Activated CD4-positive, alpha-beta T cell treated with anti-CD3 and anti-CD28 coated beads, Interleukin-2, amount 10 ng/mL, durations not matched to agents 7 days and 5 days (primary cell): ENCODE measurements around the gene MGA. TPM values are rescaled to one million over a fixed set of nuclear protein-coding genes. Genes with fewer than 3 reads are reported as not detected.
A peak's percentile ranks its signal among the peaks of the same experiment; 100 is the strongest.

Experiments used
- CTCF ChIA-PET: fragments of 350-600 bp; sonication (Branson Sonifier 250); formaldehyde crosslinking; loops from one replicate; lab custom pipeline; 2021; ENCODE audit warnings: antibody characterized with exemption; lab: Charles Lee
- POLR2A ChIA-PET: fragments of 350-600 bp; sonication (Branson Sonifier 250); formaldehyde crosslinking; loops from one replicate; lab custom pipeline; 2021; ENCODE audit warnings: antibody characterized with exemption; lab: Charles Lee
- DNase-seq: peaks from one replicate; pipeline ENCODE4 v3.0.0-alpha.2; 2020
- H3K27ac Mint-ChIP-seq: one replicate; pipeline ENCODE4 v1.8.0; 2021; ENCODE audit warnings: mild to moderate bottlenecking, moderate library complexity, mixed read lengths
- H3K27me3 Mint-ChIP-seq: one replicate; pipeline ENCODE4 v1.8.0; 2021; ENCODE audit warnings: mixed read lengths
- H3K36me3 Mint-ChIP-seq: one replicate; pipeline ENCODE4 v1.8.0; 2021; ENCODE audit warnings: low read depth, mixed read lengths
- H3K4me1 Mint-ChIP-seq: one replicate; pipeline ENCODE4 v1.8.0; 2021; ENCODE audit warnings: mixed read lengths
- H3K4me3 Mint-ChIP-seq: one replicate; pipeline ENCODE4 v1.8.0; 2021; ENCODE audit warnings: mild to moderate bottlenecking, moderate library complexity, mixed read lengths
- H3K9me3 Mint-ChIP-seq: one replicate; pipeline ENCODE4 v1.8.0; 2021; ENCODE audit warnings: mixed read lengths
- microRNA-seq: library from miRNA; unstranded; fragments of <30 nt; microRNA quantifications from one replicate; pipeline ENCODE4 v1.2.0, GENCODE V29; 2021; ENCODE audit warnings: borderline microRNAs expressed, borderline replicate concordance
- total RNA-seq, 2 experiments: library from RNA; stranded (reverse); gene quantifications; one replicate each; pipeline ENCODE4 v1.2.3, GENCODE V29; 2021

The MGA gene
- total RNA-seq, 2 experiments from 2014 or later, result 33.0 to 35.2 TPM

DNA sequence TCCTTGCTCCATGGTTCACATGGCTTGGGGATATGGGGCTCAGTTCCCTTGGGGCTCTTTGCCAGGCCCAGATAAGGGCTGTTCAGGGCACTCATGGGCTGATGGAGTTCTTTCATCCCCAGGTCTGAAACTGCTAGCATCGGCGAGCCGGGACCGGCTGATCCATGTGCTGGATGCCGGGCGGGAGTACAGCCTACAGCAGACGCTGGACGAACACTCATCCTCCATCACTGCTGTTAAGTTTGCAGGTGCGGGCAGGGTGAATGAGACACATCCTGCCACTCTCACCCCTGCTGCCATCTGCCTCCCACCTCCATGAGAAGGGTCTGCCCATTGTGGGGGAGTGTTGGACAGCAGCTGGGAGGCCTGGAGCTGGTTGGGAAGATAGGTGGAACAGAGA, 156.6 kb downstream of the MGA start:
- CTCF ChIA-PET, result interaction anchor here (1.4 to 2.1 kb wide), 2 partner anchors 42 to 88 kb away, joined by 3 to 6 read pairs; partner anchors contain the start of gene MAPKBP1
- H3K9me3 Mint-ChIP-seq, result no peaks in the 10 kb centered on the region
- peaks cover 5% of the 10 kb centered on the region for H3K4me1 Mint-ChIP-seq
- no peaks in the 10 kb centered on the region for H3K27me3 Mint-ChIP-seq
- DNase-seq, result no peak
- no peak overlapping the region for H3K4me3 Mint-ChIP-seq
- POLR2A ChIA-PET, result no interaction called here
- peaks cover 11% of the 10 kb centered on the region for H3K36me3 Mint-ChIP-seq
- H3K27ac Mint-ChIP-seq, result no peak overlapping the region

DNA sequence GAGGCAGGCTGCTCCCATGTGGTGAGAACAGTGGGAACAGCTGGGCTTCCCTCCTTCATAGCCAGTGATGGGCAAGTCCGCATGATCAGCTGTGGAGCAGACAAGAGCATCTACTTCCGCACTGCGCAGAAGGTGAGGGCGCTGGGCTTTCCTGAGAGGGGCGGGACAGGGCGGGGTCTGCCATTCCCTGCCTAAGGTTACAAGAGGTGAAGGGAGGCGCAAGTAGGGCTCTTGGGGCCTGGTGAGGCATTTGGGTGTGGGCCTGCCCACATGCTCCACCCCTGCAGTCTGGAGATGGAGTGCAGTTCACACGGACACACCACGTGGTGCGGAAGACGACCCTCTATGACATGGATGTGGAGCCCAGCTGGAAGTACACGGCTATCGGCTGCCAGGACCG, 157.1 kb downstream of the MGA start:
- DNase-seq, result no peak
- ChIA-PET POLR2A (no interaction called here), CTCF (interaction anchor here (1.4 to 2.1 kb wide), 2 partner anchors 43 to 87 kb away, joined by 3 to 6 read pairs; partner anchors contain the start of gene MAPKBP1)
- Mint-ChIP-seq H3K27ac (no peak overlapping the region), H3K9me3 (no peaks in the 10 kb centered on the region), H3K36me3 (peaks cover 11% of the 10 kb centered on the region), H3K4me3 (no peak overlapping the region), H3K4me1 (peaks cover under 1% of the 10 kb centered on the region), H3K27me3 (no peaks in the 10 kb centered on the region)

DNA sequence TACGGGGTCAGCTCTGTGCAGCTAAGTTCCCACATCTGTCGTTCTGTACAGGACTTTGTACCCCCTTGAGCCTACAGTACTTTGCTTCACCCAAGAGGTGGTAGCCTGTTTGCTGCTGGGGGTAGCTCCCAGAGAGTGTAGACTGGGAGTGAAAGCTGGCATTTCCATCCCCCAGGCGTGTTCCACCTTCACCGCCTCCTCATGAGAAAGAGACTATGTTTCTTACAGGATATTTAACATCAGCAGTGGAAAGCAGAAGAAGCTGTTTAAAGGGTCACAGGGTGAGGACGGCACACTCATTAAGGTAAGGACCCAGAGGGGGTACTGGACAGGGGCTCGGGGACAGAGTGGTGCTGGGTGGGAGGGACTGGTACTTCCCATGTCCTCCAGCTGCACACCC, 157.6 kb downstream of the MGA start:
- POLR2A ChIA-PET, result no interaction called here
- DNase-seq, result no peak
- H3K9me3 Mint-ChIP-seq, result no peaks in the 10 kb centered on the region
- no peaks in the 10 kb centered on the region for H3K4me1 Mint-ChIP-seq
- CTCF ChIA-PET, result interaction anchor here (1.4 to 2.1 kb wide), 2 partner anchors 43 to 87 kb away, joined by 3 to 6 read pairs; partner anchors contain the start of gene MAPKBP1
- H3K4me3 Mint-ChIP-seq, result no peak overlapping the region
- no peak overlapping the region for H3K27ac Mint-ChIP-seq
- peaks cover 14% of the 10 kb centered on the region for H3K36me3 Mint-ChIP-seq
- no peaks in the 10 kb centered on the region for H3K27me3 Mint-ChIP-seq

DNA sequence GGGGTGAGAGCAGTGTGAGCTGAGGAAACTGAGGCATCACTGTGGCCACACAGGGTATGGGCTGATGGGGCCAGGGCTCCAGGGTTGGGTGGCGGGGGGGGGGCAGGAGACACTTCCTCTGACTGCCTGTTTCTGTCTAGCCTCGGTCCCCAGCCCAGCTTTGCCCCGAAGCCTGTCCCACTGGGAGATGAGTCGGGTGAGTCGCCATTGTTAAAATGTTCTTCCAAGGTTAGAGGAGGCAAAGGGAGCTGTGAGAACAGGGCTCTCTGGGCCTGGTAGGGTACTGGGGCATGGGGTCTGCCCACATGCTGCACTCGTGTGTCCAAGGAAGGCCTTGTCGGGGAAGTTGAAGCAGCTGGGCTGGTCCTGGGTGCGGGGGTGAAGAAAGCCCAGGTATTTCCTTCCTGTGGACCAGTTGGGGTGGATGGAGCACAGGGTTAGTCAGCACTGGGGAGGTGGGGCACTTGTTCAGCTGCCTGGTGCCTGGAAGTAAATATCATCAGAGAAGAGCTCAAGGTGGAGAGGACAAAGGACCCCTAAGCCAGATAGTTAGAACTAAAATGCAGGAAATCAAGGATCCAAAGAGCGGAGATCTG, 159.3 kb downstream of the MGA start:
- Mint-ChIP-seq H3K27ac (peak overlapping the region; percentile 3), H3K27me3 (no peaks in the 10 kb centered on the region), H3K4me3 (no peak overlapping the region), H3K4me1 (no peaks in the 10 kb centered on the region), H3K36me3 (peaks cover 17% of the 10 kb centered on the region), H3K9me3 (no peaks in the 10 kb centered on the region)
- POLR2A ChIA-PET, result no interaction called here
- no peak for DNase-seq
- CTCF ChIA-PET, result interaction anchor here (1.4 kb wide), 1 partner anchor 8 kb away, joined by 7 read pairs; no protein-coding TSS in a partner anchor

DNA sequence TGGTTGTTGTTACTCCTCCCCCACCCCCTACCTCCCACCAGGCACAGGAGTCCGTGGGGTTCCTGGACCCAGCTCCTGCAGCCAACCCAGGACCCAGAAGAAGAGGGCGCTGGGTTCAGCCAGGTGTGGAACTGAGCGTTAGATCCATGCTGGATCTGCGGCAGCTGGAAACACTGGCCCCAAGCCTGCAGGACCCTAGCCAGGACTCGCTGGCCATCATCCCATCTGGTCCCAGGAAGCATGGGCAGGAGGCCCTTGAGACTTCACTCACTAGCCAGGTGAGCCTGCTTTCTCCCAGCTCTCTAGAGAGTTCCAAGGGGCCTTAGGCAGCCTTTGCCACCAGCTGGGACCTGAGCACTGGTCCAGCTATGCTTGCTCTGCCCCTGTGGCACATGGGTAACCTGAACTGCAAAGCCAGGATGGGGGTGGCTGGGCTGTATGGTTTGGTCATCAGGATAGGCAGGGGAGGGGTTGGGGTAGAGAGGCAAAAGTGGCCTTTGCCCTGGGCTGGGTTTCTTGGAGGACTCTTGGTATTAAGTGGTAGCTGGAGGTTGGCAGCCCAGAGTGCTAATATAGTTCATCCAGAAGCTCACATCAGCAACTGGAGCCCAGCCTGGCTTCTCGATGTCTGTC, 160.7 kb downstream of the MGA start:
- ChIA-PET POLR2A (no interaction called here), CTCF (interaction anchor here (0.6 to 1.4 kb wide), 5 partner anchors 9 to 46 kb away, joined by 3 to 7 read pairs (median 3); partner anchors contain the start of gene MAPKBP1)
- Mint-ChIP-seq H3K36me3 (peaks cover 17% of the 10 kb centered on the region), H3K9me3 (no peaks in the 10 kb centered on the region), H3K4me1 (no peaks in the 10 kb centered on the region), H3K27ac (peak overlapping the region; percentile 54), H3K4me3 (no peak overlapping the region), H3K27me3 (no peaks in the 10 kb centered on the region)
- DNase-seq, result no peak

DNA sequence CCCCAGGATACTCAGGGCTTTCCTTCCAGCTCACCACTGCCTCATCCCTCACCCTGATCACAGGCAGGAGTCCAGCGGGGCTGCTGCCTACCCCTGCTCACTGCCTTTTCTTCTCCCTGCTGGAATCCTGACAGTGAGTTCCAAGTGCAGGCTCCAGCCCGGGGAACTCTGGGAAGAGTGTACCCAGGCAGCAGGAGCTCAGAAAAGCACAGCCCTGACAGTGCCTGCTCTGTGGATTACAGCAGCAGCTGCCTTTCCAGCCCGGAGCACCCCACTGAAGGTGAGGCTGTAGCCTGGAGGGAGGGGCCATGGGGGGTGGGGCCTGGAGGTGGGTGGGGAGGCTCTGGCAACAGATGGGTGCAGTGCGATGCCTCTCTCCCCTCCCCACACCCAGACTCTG, 161.6 kb downstream of the MGA start:
- no peak overlapping the region for H3K4me3 Mint-ChIP-seq
- ChIA-PET POLR2A (no interaction called here), CTCF (interaction anchor here (0.6 to 1.3 kb wide), 3 partner anchors 10 to 47 kb away, joined by 3 read pairs; partner anchors contain the start of gene MAPKBP1)
- no peaks in the 10 kb centered on the region for H3K27me3 Mint-ChIP-seq
- no peak overlapping the region for H3K27ac Mint-ChIP-seq
- peaks cover 2% of the 10 kb centered on the region for H3K4me1 Mint-ChIP-seq
- no peaks in the 10 kb centered on the region for H3K9me3 Mint-ChIP-seq
- peaks cover 15% of the 10 kb centered on the region for H3K36me3 Mint-ChIP-seq
- no peak for DNase-seq

DNA sequence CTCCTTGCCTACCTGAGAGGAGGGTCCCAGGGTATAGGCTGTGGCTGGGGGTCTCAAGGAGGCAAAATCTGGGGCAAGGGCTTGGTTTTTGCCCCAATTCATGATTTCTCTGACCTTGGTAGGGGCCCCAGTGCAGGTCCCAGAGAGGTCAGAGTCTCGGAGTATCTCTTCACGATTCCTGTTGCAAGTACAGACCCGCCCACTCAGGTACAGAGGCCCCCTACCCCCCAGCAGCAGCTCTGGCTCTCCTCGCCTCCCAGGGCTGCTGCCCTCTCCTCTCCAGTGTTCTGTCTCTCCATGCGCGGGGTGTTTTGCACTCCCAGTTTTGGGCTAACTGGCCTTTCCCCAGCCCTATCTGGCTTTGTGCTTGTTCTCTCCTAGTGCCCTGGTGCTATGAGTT, 162.3 kb downstream of the MGA start:
- ChIA-PET CTCF (interaction anchor here (0.8 to 1.9 kb wide), 2 partner anchors 11 to 50 kb away, joined by 3 to 5 read pairs; no protein-coding TSS in a partner anchor), POLR2A (no interaction called here)
- Mint-ChIP-seq H3K4me1 (peaks cover 2% of the 10 kb centered on the region), H3K27ac (no peak overlapping the region), H3K4me3 (no peak overlapping the region), H3K9me3 (no peaks in the 10 kb centered on the region), H3K27me3 (no peaks in the 10 kb centered on the region), H3K36me3 (peaks cover 13% of the 10 kb centered on the region)
- no peak for DNase-seq

Small RNA genes within 50 kb of the gene (microRNA-seq; reads per million reads assigned to microRNA genes)
- gene MIR626, result not detected

Other genes starting within 250 kb of the MGA start
- gene RTF1, start 243.3 kb upstream of the MGA start, total RNA-seq, result 10 to 100 TPM; 40.4 to 45.7 TPM
- gene ITPKA, start 166.5 kb upstream of the MGA start, total RNA-seq, result under 1 TPM in 1 of 2 experiments, not detected in 1; 0.35 TPM
- 1 to 10 TPM in 1 of 2 experiments, under 1 TPM in 1; 0.87 to 1.1 TPM for gene LTK, start 146.6 kb upstream of the MGA start, total RNA-seq
- gene RPAP1, start 116.1 kb upstream of the MGA start, total RNA-seq, result 10 to 100 TPM; 33.8 to 36.3 TPM
- 1 to 10 TPM; 1.1 to 1.9 TPM for gene TYRO3, start 101.2 kb upstream of the MGA start, total RNA-seq
- 10 to 100 TPM; 29.8 to 31.2 TPM for gene MAPKBP1, start 114.1 kb downstream of the MGA start, total RNA-seq
- 10 to 100 TPM; 23.9 to 28.4 TPM for gene JMJD7, start 167.7 kb downstream of the MGA start, total RNA-seq
- 10 to 100 TPM; 10.5 to 17.0 TPM for gene PLA2G4B, start 178.4 kb downstream of the MGA start, total RNA-seq
- gene SPTBN5, start 233.6 kb downstream of the MGA start, total RNA-seq, result 1 to 10 TPM; 1.2 to 1.5 TPM